ENCODE results near the gene OR52I1.

The OR52I1 gene, protein sequence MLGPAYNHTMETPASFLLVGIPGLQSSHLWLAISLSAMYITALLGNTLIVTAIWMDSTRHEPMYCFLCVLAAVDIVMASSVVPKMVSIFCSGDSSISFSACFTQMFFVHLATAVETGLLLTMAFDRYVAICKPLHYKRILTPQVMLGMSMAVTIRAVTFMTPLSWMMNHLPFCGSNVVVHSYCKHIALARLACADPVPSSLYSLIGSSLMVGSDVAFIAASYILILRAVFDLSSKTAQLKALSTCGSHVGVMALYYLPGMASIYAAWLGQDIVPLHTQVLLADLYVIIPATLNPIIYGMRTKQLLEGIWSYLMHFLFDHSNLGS

DNA sequence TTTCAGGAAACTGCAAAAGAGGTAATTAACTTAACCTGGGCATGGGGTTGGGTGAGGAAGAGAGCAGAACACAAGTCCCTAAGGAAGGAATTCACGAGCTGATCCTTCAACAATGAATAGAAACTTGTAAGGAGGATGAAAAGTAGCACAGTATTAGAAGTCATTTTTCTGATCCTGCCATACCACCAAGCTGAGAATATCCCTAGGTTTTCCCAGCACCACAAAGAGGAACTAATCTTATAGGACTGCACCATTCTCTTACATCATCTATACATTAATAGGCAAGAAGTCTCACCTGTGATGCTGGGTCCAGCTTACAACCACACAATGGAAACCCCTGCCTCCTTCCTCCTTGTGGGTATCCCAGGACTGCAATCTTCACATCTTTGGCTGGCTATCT, at the start of gene OR52I1:
OR52I1 (plus strand) TSS at position 301 of the 400 bp plus-strand sequence; CDS start at position 301, 0 bp downstream.
- DNase-seq = no peak

GRCh38 chr11:4544891-4545290, 48.9 kb upstream of the OR52I1 start, which contains the start of gene OR52M1:
OR52M1 (plus strand) TSS chr11:4545191; CDS start chr11:4545191, 0 bp downstream.
- no peak for DNase-seq

- no peak for DNase-seq
Observed at GRCh38 chr11:4546878-4547277, 47.0 kb upstream of the OR52I1 start.

- DNase-seq = no peak
Observed at GRCh38 chr11:4547416-4547815, 46.4 kb upstream of the OR52I1 start.

DNA sequence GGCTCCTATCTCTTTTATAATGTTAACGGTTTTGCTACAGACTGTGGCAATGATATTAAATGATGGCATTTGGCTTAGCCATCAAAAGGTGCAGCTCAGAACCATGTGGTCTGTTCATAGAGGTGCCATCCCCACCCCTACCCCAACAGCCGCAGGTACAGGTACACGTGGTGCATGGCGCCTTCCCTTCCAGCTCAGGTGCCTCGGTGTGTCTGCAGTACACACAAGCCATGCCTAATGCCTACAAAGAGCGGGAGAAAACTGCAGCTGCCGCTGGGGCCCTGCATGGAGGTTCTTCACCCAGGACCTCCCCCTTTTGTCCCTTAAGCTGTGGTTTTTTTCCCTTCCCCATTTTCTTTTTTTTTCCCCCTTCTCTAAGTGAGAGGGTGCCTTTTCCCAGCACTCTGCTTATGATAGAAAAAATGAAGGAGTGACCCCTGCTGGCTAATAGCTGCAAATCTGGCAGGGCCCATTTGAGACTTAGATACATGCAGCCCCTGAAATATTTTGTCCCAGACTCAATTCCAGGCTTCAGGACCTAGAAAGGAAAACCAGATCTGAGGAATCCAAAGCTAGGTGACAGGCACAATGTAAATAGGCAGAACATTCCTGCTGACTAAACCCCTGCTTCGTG, 42.4 kb upstream of the OR52I1 start:
- DNase-seq = no peak

- no peak for DNase-seq
Observed at GRCh38 chr11:4559527-4560440, 34.1 kb upstream of the OR52I1 start.

GRCh38 chr11:4560467-4560866, 33.4 kb upstream of the OR52I1 start:
- no peak for DNase-seq

- no peak for DNase-seq
Observed at GRCh38 chr11:4565371-4565770, 28.5 kb upstream of the OR52I1 start.

GRCh38 chr11:4569075-4569474, 24.8 kb upstream of the OR52I1 start:
- DNase-seq = no peak

- no peak for DNase-seq
Observed at GRCh38 chr11:4576880-4577279, 17.0 kb upstream of the OR52I1 start.

- no peak for DNase-seq
Observed at GRCh38 chr11:4577761-4578160, 16.1 kb upstream of the OR52I1 start.

DNA sequence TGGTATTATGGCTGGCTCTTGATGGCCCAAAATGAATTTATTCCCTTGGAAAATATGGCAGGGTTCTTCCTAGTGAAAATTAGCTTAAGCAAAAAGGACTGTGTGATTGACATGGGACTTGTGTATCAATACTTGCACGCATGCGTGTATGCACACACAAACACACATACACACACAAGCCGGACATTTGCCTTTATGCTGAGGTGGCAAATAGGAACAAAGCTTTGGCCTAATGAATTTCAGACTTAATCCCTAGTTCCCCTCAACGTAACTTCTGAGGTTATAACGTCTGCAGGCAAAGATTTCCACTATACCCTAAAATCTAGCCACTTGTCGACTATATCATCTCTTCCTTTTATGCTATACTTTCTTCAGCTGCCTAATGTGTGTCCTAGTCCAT, 15.2 kb upstream of the OR52I1 start:
- DNase-seq = no peak

- no peak for DNase-seq
Observed at GRCh38 chr11:4580124-4580523, 13.7 kb upstream of the OR52I1 start.

DNA sequence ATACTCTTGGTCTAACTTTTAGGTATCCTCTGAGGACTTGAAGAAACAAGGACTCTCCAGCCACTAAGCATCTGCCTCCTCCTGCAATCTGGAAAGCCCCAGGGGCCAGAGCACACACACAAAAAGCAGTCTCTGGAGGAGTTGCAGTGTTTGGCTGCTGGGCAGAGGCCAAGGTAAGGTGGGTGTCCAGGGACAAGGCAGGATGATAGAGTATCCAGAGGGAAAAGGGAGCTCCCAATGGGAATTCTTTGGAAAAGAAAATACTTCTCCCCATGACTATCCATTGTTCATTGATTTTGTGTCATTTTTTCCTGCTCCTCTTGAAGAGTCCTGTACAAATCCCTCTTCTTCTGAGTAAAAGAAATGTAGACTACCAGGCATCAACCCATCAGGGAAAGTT, 12.4 kb upstream of the OR52I1 start, which contains the start of gene OR52I2:
OR52I2 (plus strand) TSS at position 301 of the 400 bp plus-strand sequence.
- no peak for DNase-seq

DNA sequence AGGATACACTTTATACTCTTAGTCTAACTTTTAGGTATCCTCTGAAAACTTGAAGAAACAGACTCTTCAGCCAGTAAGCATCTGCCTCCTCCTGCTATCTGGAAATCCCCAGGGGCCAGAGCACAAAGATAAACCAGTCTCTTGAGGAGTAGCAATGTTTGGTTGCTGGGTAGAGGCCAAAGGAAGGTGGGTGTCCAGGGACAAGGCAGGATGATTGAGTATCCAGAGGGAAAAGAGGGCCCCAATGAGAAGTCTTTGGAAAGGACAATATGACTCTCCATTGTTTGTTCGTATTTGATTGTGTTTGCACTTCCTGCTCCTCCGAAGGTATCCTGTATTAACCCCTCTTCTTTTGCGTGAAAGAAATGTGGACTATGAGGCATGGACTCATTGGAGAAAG, 4.8 kb upstream of the OR52I1 start:
- no peak for DNase-seq

GRCh38 chr11:4605057-4605456, 11.2 kb downstream of the OR52I1 start:
- no peak for DNase-seq

DNA sequence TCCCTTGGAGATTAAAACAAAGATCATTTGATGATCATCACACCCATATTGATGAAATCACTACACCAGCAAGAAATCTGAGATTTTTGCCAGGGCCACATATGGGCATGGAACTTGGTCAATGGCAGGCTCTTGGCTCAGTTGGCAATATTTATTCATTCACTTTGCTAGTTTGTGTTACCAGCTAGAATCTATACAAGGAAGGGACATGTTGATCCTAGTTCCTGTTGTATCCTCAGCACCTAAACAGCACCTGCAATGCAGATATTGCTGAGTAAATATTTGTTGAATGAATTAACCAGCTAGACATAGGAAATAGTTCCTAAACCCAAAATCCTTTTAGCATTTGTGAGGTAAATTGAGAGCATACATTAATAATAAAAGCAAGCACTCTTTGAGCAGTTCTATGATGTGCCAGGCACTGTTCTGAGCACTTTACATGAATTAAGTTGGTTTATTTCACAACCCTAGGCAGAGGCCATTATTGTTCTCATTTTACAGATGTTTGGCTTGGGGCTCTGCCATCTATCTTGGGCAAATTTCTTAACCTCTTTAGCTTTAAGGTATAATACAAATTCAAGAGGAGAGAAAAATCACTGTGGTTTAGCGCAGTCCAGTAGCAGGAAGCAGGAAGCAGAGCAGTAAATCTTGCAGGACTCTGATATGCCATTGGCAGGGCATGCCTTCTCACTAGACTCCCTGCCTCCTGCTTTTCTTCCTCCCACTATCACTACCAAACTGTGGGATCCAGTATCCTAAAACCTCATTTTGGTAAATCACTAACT, 12.6 kb downstream of the OR52I1 start:
- DNase-seq = no peak

- no peak for DNase-seq
Observed at GRCh38 chr11:4607096-4607495, 13.3 kb downstream of the OR52I1 start.

DNA sequence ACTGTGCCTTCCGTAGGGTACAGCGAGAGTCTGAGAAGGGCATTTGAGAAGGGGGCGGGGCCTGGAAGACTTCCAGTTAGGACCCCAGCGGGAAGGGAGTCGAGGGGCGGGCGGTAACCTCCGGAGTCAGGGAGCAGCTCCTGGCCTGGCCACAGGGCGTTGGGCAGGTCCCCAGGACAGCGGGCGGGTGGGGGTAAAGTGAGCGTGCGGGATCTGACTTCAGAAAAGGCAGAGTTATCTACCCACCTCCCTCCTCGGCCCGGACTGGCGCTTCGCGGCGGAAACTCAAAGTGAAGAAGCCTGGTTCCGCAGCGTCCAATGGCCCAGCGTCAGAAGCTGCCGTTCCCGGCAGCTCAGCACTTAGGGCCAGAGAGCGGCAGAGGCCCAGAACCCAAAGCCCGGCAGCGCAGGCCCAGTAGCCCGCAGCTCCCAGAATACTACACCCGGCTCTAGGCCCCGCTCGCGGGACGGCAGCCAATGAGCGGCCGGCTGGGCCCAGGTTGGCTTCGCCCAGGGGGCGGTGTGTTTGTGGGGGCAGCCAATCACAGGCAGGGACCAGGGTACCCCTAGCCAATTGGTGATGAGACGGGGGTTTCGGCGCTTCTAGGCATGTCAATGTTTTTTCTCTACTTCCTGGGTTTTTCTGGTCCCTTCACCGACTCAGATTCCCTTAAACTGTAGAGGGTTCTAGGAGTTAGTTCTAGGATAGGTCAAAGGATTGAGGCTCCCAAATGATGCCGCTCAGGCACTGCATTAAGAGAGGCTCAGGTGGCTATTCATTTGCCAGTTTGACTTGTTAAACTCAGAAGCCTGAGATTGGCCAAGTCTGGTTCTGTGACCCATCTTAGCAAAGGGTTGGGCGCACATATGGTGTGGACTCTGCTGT, 14.2 kb downstream of the OR52I1 start, which contains the start of gene TRIM68:
TRIM68 (minus strand) TSS at position 451 of the 886 bp plus-strand sequence. CDS start 2,727 bp downstream, outside the sequence.
- peak; percentile 94 to 96 for DNase-seq

DNA sequence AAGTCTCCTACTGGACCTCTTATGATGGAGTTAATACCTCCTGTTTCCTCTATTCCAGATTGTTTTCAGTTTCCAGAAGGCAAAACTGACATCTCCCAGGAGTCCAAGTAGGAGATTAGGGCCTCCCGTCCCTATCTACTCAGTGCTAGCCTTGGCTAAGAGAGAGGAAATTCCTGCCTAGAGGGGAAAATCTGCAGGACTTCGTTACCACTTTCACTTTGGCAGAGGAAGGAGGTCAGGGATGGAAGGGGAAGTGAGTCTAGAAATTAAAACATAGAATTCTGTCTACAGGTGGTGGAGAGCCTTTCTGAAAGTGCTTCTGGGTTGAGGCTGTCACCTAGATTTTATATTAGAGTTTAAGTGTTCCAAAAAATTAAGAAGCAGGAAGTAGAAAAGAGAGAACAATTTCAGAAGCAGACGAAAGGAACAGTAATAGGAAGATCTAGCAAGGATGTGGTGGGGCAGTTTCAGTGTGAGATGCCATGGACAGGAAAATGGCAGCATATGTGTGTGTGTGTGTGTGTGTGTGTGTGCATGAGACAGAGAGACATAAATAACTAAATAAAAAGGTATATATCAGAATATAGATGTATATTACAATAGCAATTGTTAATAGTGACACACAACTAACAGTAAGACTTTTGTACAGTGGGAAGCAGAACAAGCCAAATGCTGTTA, 16.6 kb downstream of the OR52I1 start:
- peak in 1 of 2 donors; percentile 47 for DNase-seq

DNA sequence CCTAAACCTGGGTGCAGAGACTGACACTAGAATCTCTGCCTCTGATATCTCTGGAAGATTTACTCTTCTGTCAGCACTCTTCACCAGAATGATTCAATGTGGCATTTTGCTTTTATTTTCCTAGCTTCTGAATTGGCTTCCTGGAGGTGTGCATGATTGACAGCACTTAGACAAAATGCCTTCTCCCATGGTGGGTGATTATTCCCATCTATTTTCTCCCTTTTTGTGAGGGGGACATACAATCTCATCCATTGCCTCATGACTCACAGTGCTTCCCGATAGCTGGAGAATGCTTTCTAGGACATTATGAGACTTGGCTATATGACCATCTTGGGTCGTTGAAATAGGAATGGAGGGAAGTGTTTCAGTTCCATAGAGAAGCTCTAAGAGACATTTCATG, 18.1 kb downstream of the OR52I1 start:
- no peak for DNase-seq
